OCI-LY3 (cell line): ENCODE results near the gene LY6G6F.

Experiments
- H2AFZ ChIP-seq: fragments of 200-600, 300-600 bp; shearing (Covaris generic); 2 replicates; pipeline ENCODE4 v1.6.0; 2014; ENCODE audit warnings: antibody characterized with exemption, low read depth, low read length
- H3K27ac ChIP-seq: fragments of 200-600, 300-600 bp; sonication (generic); 2 replicates; pipeline ENCODE4 v1.5.1; 2014; ENCODE audit warnings: mild to moderate bottlenecking, low read length, moderate library complexity, mixed read lengths
- H3K27me3 ChIP-seq: fragments of 200-600, 300-600 bp; sonication (generic); 2 replicates; pipeline ENCODE4 v1.6.1; 2014; ENCODE audit warnings: low read depth, low read length, mixed read lengths
- H3K36me3 ChIP-seq: fragments of 200-600, 300-600 bp; sonication (generic); replicated peaks from 2 replicates; pipeline ENCODE3; 2014; ENCODE audit warnings: low read depth, low read length, mixed read lengths
- H3K4me1 ChIP-seq: fragments of 300-600, 200-600 bp; sonication (generic); 2 replicates; pipeline ENCODE4 v1.6.1; 2014; ENCODE audit warnings: low read length, mixed read lengths
- H3K4me2 ChIP-seq: fragments of 200-600, 300-600 bp; sonication (generic); 2 replicates; pipeline ENCODE4 v1.6.1; 2014; ENCODE audit warnings: low read length, mixed read lengths
- H3K4me3 ChIP-seq: fragments of 300-600, 200-600 bp; sonication (generic); 2 replicates; pipeline ENCODE4 v1.5.1; 2014; ENCODE audit warnings: antibody characterized with exemption, mild to moderate bottlenecking, low read length, moderate library complexity
- H3K79me2 ChIP-seq: fragments of 300-600, 200-600 bp; shearing (Covaris generic); 2 replicates; pipeline ENCODE4 v1.6.1; 2014; ENCODE audit warnings: mild to moderate bottlenecking, low read length, mixed read lengths
- H3K9ac ChIP-seq: fragments of 300-600, 200-600 bp; shearing (Covaris generic); 2 replicates; pipeline ENCODE4 v1.6.0; 2014; ENCODE audit warnings: mild to moderate bottlenecking, low read length, moderate library complexity
- H3K9me3 ChIP-seq: fragments of 200-600, 300-600 bp; shearing (Covaris generic); 2 replicates; pipeline ENCODE4 v1.6.1; 2014; ENCODE audit warnings: low read length, mixed read lengths; ENCODE audit not compliant: insufficient read depth
- H4K20me1 ChIP-seq: fragments of 200-600, 300-600 bp; sonication (generic); 2 replicates; pipeline ENCODE4 v1.6.1; 2016; ENCODE audit warnings: low read length, mixed read lengths; ENCODE audit not compliant: insufficient read depth
- EZH2phosphoT487 ChIP-seq: fragments of 200-600 bp; shearing (Covaris generic); IDR thresholded peaks from 2 replicates; pipeline ENCODE4 v1.6.1; 2018; ENCODE audit warnings: antibody characterized with exemption, mixed run types, low read depth
- TF ChIP-seq, protein P1 (sequence below): fragments of 200-600, 300-600 bp; sonication (generic); IDR thresholded peaks from 2 replicates; pipeline ENCODE4 v1.5.1; 2014; ENCODE audit warnings: antibody characterized with exemption, low read length, low read depth

Gene LY6G6F

DNA sequence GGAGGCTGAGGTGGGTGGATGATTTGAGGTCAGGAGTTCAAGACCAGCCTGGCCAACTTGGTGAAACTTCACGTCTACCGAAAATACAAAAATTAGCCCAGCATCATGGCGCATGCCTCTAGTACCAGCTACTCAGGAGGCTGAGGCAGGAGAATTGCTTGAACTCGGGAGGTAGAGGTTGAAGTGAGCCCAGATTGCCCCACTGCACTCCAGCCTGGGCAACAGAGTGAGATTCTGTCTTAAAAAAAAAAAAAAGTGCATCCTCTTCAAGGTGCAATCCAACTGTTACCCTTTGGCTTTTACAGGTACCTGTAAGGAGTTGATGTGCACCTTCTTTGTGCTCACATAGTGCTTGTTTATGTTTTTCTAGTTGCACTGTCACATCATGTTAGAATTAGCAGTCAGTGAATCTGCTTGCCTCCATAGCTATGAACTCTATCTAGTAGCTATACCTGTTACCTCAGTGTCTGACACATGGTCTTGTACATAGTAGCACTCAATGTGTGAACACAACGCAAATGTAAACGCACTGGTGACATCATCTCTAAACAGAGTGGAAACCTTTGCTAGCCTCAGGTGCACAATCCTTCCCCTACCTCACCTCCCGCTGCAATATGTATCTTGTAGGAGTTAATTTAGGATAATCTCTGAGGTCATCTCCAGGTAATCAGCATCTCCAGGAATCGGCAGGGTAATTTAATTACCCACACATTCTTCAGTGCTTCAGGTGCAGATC is 42.8 kb downstream of the LY6G6F start:
- peaks cover 9% of the 10 kb centered on the region for H3K36me3 ChIP-seq
- H3K9me3 ChIP-seq, result no peaks in the 10 kb centered on the region
- H3K27ac ChIP-seq, result no peak overlapping the region
- H4K20me1 ChIP-seq, result no peaks in the 10 kb centered on the region
- no peak overlapping the region for H3K4me2 ChIP-seq
- H2AFZ ChIP-seq, result no peak overlapping the region
- H3K27me3 ChIP-seq, result no peaks in the 10 kb centered on the region
- H3K4me3 ChIP-seq, result no peak overlapping the region
- H3K4me1 ChIP-seq, result no peaks in the 10 kb centered on the region
- no peaks in the 10 kb centered on the region for H3K79me2 ChIP-seq
- no peak overlapping the region for H3K9ac ChIP-seq
- no peak for TF ChIP-seq EZH2phosphoT487
- TF ChIP-seq, protein P1, sequence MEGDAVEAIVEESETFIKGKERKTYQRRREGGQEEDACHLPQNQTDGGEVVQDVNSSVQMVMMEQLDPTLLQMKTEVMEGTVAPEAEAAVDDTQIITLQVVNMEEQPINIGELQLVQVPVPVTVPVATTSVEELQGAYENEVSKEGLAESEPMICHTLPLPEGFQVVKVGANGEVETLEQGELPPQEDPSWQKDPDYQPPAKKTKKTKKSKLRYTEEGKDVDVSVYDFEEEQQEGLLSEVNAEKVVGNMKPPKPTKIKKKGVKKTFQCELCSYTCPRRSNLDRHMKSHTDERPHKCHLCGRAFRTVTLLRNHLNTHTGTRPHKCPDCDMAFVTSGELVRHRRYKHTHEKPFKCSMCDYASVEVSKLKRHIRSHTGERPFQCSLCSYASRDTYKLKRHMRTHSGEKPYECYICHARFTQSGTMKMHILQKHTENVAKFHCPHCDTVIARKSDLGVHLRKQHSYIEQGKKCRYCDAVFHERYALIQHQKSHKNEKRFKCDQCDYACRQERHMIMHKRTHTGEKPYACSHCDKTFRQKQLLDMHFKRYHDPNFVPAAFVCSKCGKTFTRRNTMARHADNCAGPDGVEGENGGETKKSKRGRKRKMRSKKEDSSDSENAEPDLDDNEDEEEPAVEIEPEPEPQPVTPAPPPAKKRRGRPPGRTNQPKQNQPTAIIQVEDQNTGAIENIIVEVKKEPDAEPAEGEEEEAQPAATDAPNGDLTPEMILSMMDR, result no peak

GRCh38 chr6:31750411-31751022 is 43.9 kb downstream of the LY6G6F start:
- Histone ChIP-seq H3K4me3 (no peak overlapping the region), H3K4me2 (no peak overlapping the region), H3K36me3 (peaks cover 9% of the 10 kb centered on the region), H3K79me2 (no peaks in the 10 kb centered on the region), H3K4me1 (no peaks in the 10 kb centered on the region), H2AFZ (no peak overlapping the region), H3K27me3 (no peaks in the 10 kb centered on the region), H3K9ac (no peak overlapping the region), H3K27ac (no peak overlapping the region), H4K20me1 (no peaks in the 10 kb centered on the region), H3K9me3 (no peaks in the 10 kb centered on the region)
- TF ChIP-seq, protein P1, result no peak
- no peak for TF ChIP-seq EZH2phosphoT487

DNA sequence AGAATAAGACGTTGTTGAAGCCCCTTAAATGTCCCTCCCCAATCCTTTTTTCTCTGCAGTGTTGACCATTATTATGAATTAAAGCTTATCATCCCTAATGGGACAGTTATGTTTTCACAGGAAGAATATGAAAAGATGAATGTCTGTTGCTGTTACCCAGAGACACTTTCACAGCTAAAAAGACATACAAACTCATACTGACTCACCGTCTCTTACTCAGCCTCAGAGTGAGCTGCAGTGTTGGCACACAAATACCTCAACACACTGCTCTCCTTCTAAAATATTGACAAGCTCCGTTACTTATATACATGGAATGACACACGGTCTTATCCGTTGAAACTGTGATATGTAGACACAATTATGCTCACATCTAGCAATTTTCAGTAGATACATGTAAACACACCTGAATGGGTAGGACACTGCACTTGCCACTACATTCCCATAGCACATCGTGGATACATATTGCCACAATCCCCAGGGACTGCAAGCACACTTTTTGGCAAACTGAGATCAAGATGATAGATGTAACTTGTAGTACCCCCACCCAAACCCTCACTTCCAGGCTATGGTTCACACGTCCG is 46.2 kb downstream of the LY6G6F start:
- no peak overlapping the region for H3K4me2 ChIP-seq
- TF ChIP-seq, protein P1, result no peak
- TF ChIP-seq EZH2phosphoT487, result no peak
- no peak overlapping the region for H3K27ac ChIP-seq

DNA sequence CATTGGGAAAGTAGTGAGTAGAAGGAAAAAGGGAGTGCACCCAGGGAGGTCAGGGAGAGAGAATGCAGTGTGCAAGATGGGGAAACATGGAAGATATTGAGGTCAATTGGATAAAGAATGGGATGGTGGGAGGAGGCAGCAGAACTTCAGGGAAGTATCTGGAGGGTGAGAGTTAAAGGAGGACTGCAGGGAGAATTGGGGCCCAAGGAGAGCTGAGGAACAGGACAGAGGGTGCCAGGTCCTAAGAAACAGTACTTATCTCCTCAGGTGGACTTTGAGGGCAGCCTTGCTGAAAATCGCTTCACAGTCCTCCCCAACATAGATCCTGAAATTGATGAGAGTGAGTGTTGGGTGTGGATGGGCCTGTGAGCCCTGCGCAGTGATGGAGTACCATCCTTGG is 51.6 kb downstream of the LY6G6F start:
- TF ChIP-seq EZH2phosphoT487, result no peak
- TF ChIP-seq, protein P1, result no peak
- H3K9ac ChIP-seq, result no peak overlapping the region
- no peaks in the 10 kb centered on the region for H3K9me3 ChIP-seq
- no peaks in the 10 kb centered on the region for H3K79me2 ChIP-seq
- H3K4me3 ChIP-seq, result no peak overlapping the region
- no peaks in the 10 kb centered on the region for H3K27me3 ChIP-seq
- H3K4me1 ChIP-seq, result no peaks in the 10 kb centered on the region
- H2AFZ ChIP-seq, result no peak overlapping the region
- H4K20me1 ChIP-seq, result no peaks in the 10 kb centered on the region
- no peak overlapping the region for H3K4me2 ChIP-seq
- H3K27ac ChIP-seq, result no peak overlapping the region
- H3K36me3 ChIP-seq, result no peaks in the 10 kb centered on the region

More for the DNA sequence above, 46.2 kb downstream of the LY6G6F start:
- Histone ChIP-seq H3K4me3 (no peak overlapping the region), H3K9me3 (no peaks in the 10 kb centered on the region), H3K79me2 (no peaks in the 10 kb centered on the region), H3K4me1 (no peaks in the 10 kb centered on the region), H3K9ac (no peak overlapping the region), H2AFZ (no peak overlapping the region), H4K20me1 (no peaks in the 10 kb centered on the region), H3K27me3 (no peaks in the 10 kb centered on the region), H3K36me3 (peaks cover 4% of the 10 kb centered on the region)
